Breast epithelium (tissue), 4 donors: ENCODE measurements around the gene CYP8B1. TPM values are rescaled to one million over a fixed set of nuclear protein-coding genes. Genes with fewer than 3 reads are reported as not detected.
A peak's percentile ranks its signal among the peaks of the same experiment; 100 is the strongest.

Experiments used
- DNase-seq, 2 donors: peaks; one replicate each; pipeline ENCODE4 v3.0.0-alpha.2; 2019; ENCODE audit warnings: low spot score in 2 of 2
- H3K27ac ChIP-seq, 2 donors: fragments of 200-600 bp; sonication (generic) in 1 of 2; one replicate each; pipeline ENCODE4 v1.5.1; 2016 to 2019; ENCODE audit warnings: mild to moderate bottlenecking in 1 of 2
- H3K27me3 ChIP-seq, 2 donors: fragments of 200-600 bp; sonication (generic) in 1 of 2; one replicate each; pipeline versions ENCODE4 v1.5.1 to v1.6.0; 2017 to 2019; ENCODE audit warnings: control low read depth in 1 of 2, mild to moderate bottlenecking in 1 of 2
- H3K36me3 ChIP-seq: fragments of 200-600 bp; one replicate; pipeline ENCODE4 v1.5.1; 2019
- H3K4me1 ChIP-seq, 2 donors: fragments of 200-600 bp; sonication (generic); one replicate each; pipeline ENCODE4 v1.5.1; 2016 to 2019; ENCODE audit warnings: control low read depth in 1 of 2
- H3K4me3 ChIP-seq, 3 donors: fragments of 200-600 bp; sonication (generic); 1 replicate in 2 of 3; 2 replicates in 1 of 3; pipeline ENCODE4 v1.5.1; 2016 to 2019; ENCODE audit warnings: mild to moderate bottlenecking in 3 of 3, moderate library complexity in 2 of 3
- H3K9me3 ChIP-seq, 2 donors: fragments of 200-600 bp; sonication (generic) in 1 of 2; one replicate each; pipeline ENCODE4 v1.5.1; 2016 to 2019; ENCODE audit warnings: control low read depth in 1 of 2
- CTCF ChIP-seq, 3 donors: fragments of 450-650 bp; IDR thresholded peaks; one replicate each; pipeline ENCODE4 v1.5.1; 2016 to 2017; ENCODE audit warnings: antibody characterized with exemption in 3 of 3, mild to moderate bottlenecking in 3 of 3, moderate library complexity in 3 of 3
- POLR2A ChIP-seq: fragments of 450-650 bp; IDR thresholded peaks from one replicate; pipeline ENCODE4 v1.6.1; 2016; ENCODE audit warnings: antibody characterized with exemption, mild to moderate bottlenecking, moderate library complexity
- POLR2AphosphoS5 ChIP-seq, 3 donors: sonication (generic); formaldehyde crosslinking; IDR thresholded peaks; one replicate each; pipeline ENCODE4 v1.6.1; 2017; ENCODE audit warnings: antibody characterized with exemption in 3 of 3
- intact Hi-C: fragments of 100-400 bp; cut with DNase I; formaldehyde crosslinking; loops from one replicate; pipeline ENCODE4 v1.15.1; 2023; ENCODE audit warnings: low total_unique reads
- total RNA-seq, 3 donors: library from RNA; depleted of rRNA; stranded (reverse); fragments of >200 nt; gene quantifications; one replicate each; pipeline ENCODE4 v1.1.0, GENCODE V29; 2016

Gene CYP8B1
- total RNA-seq, 3 donors from 2014 or later = not detected

- H3K9me3 ChIP-seq = no peaks in the 10 kb centered on the region
- TF ChIP-seq POLR2AphosphoS5 (IDR thresholded peaks at IDR 0.05) (no peak), CTCF (IDR thresholded peaks at IDR 0.05) (no peak), POLR2A (no peak)
- intact Hi-C loops = no loop called here
- no peaks in the 10 kb centered on the region for H3K4me1 ChIP-seq
- H3K27me3 ChIP-seq = no peaks in the 10 kb centered on the region
- no peak for DNase-seq
- no peaks in the 10 kb centered on the region for H3K36me3 ChIP-seq
- peak overlapping the region in 1 of 2 donors; percentile 35 for H3K27ac ChIP-seq
- H3K4me3 ChIP-seq = no peak overlapping the region
Measured at GRCh38 chr3:42841332-42841731, 34.3 kb downstream of the CYP8B1 start.

- Histone ChIP-seq H3K27me3 (no peaks in the 10 kb centered on the region), H3K4me1 (no peaks in the 10 kb centered on the region), H3K4me3 (no peak overlapping the region), H3K9me3 (no peaks in the 10 kb centered on the region), H3K27ac (no peak overlapping the region), H3K36me3 (no peaks in the 10 kb centered on the region)
- DNase-seq = peak in 1 of 2 donors; percentile 44
- intact Hi-C loops = loop anchor here (10.0 kb wide), 1 partner anchor 55 kb away; no protein-coding TSS in a partner anchor
- peak; percentile 91 to 95 (median 94) for TF ChIP-seq CTCF (IDR thresholded peaks at IDR 0.05)
- TF ChIP-seq POLR2AphosphoS5 (IDR thresholded peaks at IDR 0.05) = no peak
- no peak for TF ChIP-seq POLR2A
Measured at GRCh38 chr3:42839616-42840015, 36.1 kb downstream of the CYP8B1 start.

GRCh38 chr3:42838571-42838970, 37.1 kb downstream of the CYP8B1 start:
- no peaks in the 10 kb centered on the region for H3K36me3 ChIP-seq
- no peak overlapping the region for H3K4me3 ChIP-seq
- H3K27me3 ChIP-seq = no peaks in the 10 kb centered on the region
- no peak overlapping the region for H3K27ac ChIP-seq
- H3K4me1 ChIP-seq = no peaks in the 10 kb centered on the region
- intact Hi-C loops = loop anchor here (10.0 kb wide), 1 partner anchor 54 kb away; no protein-coding TSS in a partner anchor
- DNase-seq = no peak
- TF ChIP-seq CTCF (IDR thresholded peaks at IDR 0.05) (no peak), POLR2A (no peak), POLR2AphosphoS5 (IDR thresholded peaks at IDR 0.05) (no peak)
- no peaks in the 10 kb centered on the region for H3K9me3 ChIP-seq

GRCh38 chr3:42836150-42837123, 39.2 kb downstream of the CYP8B1 start:
- H3K27ac ChIP-seq = no peak overlapping the region
- H3K9me3 ChIP-seq = no peaks in the 10 kb centered on the region
- no peaks in the 10 kb centered on the region for H3K27me3 ChIP-seq
- DNase-seq = no peak
- TF ChIP-seq CTCF (IDR thresholded peaks at IDR 0.05) = no peak
- no peak for TF ChIP-seq POLR2A
- no peak for TF ChIP-seq POLR2AphosphoS5 (IDR thresholded peaks at IDR 0.05)
- intact Hi-C loops = loop anchor here (10.0 kb wide), 1 partner anchor 52 kb away; no protein-coding TSS in a partner anchor
- H3K36me3 ChIP-seq = no peaks in the 10 kb centered on the region
- H3K4me3 ChIP-seq = no peak overlapping the region
- H3K4me1 ChIP-seq = no peaks in the 10 kb centered on the region

- peak in 1 of 2 donors; percentile 59 for DNase-seq
- Histone ChIP-seq H3K4me3 (no peak overlapping the region), H3K36me3 (no peaks in the 10 kb centered on the region), H3K27me3 (no peaks in the 10 kb centered on the region), H3K27ac (no peak overlapping the region), H3K9me3 (no peaks in the 10 kb centered on the region), H3K4me1 (no peaks in the 10 kb centered on the region)
- TF ChIP-seq CTCF (IDR thresholded peaks at IDR 0.05) (peak; percentile 45 to 64 (median 46)), POLR2A (no peak)
- intact Hi-C loops = loop anchor here (10.0 kb wide), 1 partner anchor 47 kb away; no protein-coding TSS in a partner anchor
Measured at GRCh38 chr3:42831321-42831713, 44.4 kb downstream of the CYP8B1 start.
